Measurements from ENCODE around the gene ATP2B1. TPM values are rescaled to one million over a fixed set of nuclear protein-coding genes. Genes with fewer than 3 reads are reported as not detected.

The ATP2B1 gene
- total RNA-seq, 1 donor from 2014 or later = 49.7 TPM

- no peak for DNase-seq (ENCODE audit: low spot score)
- Mint-ChIP-seq H3K36me3 (ENCODE audit: low read depth) (peaks cover 4% of the 10 kb centered on the region), H3K9me3 (ENCODE audit: low read depth) (no peaks in the 10 kb centered on the region), H3K27ac (ENCODE audit: unreplicated experiment) (no peak overlapping the region), H3K27me3 (ENCODE audit: low read depth) (no peaks in the 10 kb centered on the region), H3K4me1 (ENCODE audit: low read depth) (no peaks in the 10 kb centered on the region), H3K4me3 (ENCODE audit: unreplicated experiment) (no peak overlapping the region)
- TF ChIP-seq CTCF (IDR thresholded peaks at IDR 0.05) = no peak
Observed at GRCh38 chr12:89642959-89643358, 65.7 kb downstream of the ATP2B1 start.

- Mint-ChIP-seq H3K9me3 (ENCODE audit: low read depth) (no peaks in the 10 kb centered on the region), H3K27ac (ENCODE audit: unreplicated experiment) (peak overlapping the region; percentile 46), H3K36me3 (ENCODE audit: low read depth) (peaks cover 3% of the 10 kb centered on the region), H3K4me3 (ENCODE audit: unreplicated experiment) (no peak overlapping the region), H3K27me3 (ENCODE audit: low read depth) (no peaks in the 10 kb centered on the region), H3K4me1 (ENCODE audit: low read depth) (peaks cover 27% of the 10 kb centered on the region)
- TF ChIP-seq CTCF (IDR thresholded peaks at IDR 0.05) = no peak
- DNase-seq (ENCODE audit: low spot score) = no peak
Observed at GRCh38 chr12:89636776-89637160, 71.9 kb downstream of the ATP2B1 start.

- Mint-ChIP-seq H3K27ac (ENCODE audit: unreplicated experiment) (peak overlapping the region; percentile 46), H3K36me3 (ENCODE audit: low read depth) (peaks cover 6% of the 10 kb centered on the region), H3K4me1 (ENCODE audit: low read depth) (peaks cover 27% of the 10 kb centered on the region), H3K4me3 (ENCODE audit: unreplicated experiment) (no peak overlapping the region), H3K9me3 (ENCODE audit: low read depth) (no peaks in the 10 kb centered on the region), H3K27me3 (ENCODE audit: low read depth) (no peaks in the 10 kb centered on the region)
- no peak for TF ChIP-seq CTCF (IDR thresholded peaks at IDR 0.05)
- DNase-seq (ENCODE audit: low spot score) = no peak
Observed at GRCh38 chr12:89636052-89636775, 72.4 kb downstream of the ATP2B1 start.

GRCh38 chr12:89634508-89634907 lies 74.1 kb downstream of the ATP2B1 start:
- TF ChIP-seq CTCF (IDR thresholded peaks at IDR 0.05) = no peak
- DNase-seq (ENCODE audit: low spot score) = no peak
- Mint-ChIP-seq H3K27me3 (ENCODE audit: low read depth) (no peaks in the 10 kb centered on the region), H3K4me1 (ENCODE audit: low read depth) (peaks cover 27% of the 10 kb centered on the region), H3K4me3 (ENCODE audit: unreplicated experiment) (no peak overlapping the region), H3K27ac (ENCODE audit: unreplicated experiment) (no peak overlapping the region), H3K9me3 (ENCODE audit: low read depth) (no peaks in the 10 kb centered on the region), H3K36me3 (ENCODE audit: low read depth) (peaks cover 11% of the 10 kb centered on the region)

GRCh38 chr12:89632778-89633177 lies 75.9 kb downstream of the ATP2B1 start:
- peaks cover 21% of the 10 kb centered on the region for H3K36me3 Mint-ChIP-seq (ENCODE audit: low read depth)
- H3K27me3 Mint-ChIP-seq (ENCODE audit: low read depth) = no peaks in the 10 kb centered on the region

More at GRCh38 chr12:89632778-89633177, 75.9 kb downstream of the ATP2B1 start:
- DNase-seq (ENCODE audit: low spot score) = no peak
- peak overlapping the region; percentile 41 for H3K27ac Mint-ChIP-seq (ENCODE audit: unreplicated experiment)
- H3K9me3 Mint-ChIP-seq (ENCODE audit: low read depth) = no peaks in the 10 kb centered on the region
- no peak overlapping the region for H3K4me3 Mint-ChIP-seq (ENCODE audit: unreplicated experiment)
- H3K4me1 Mint-ChIP-seq (ENCODE audit: low read depth) = peaks cover 27% of the 10 kb centered on the region
- no peak for TF ChIP-seq CTCF (IDR thresholded peaks at IDR 0.05)

All from chondrocyte (in vitro differentiated cells).